SK-N-SH (cell line): Measurements from ENCODE around the gene SLC10A1.

ENCODE experiments used
- GABPA ChIP-seq: IDR thresholded peaks from 2 replicates; pipeline ENCODE4 v1.4.0; 2012; ENCODE audit warnings: low read depth, mild to moderate bottlenecking
- JUND ChIP-seq: IDR thresholded peaks from 2 replicates; pipeline ENCODE4 v1.4.0; 2012
- POLR2AphosphoS5 ChIP-seq: IDR thresholded peaks from 2 replicates; pipeline ENCODE4 v1.6.1; 2012; ENCODE audit warnings: low read depth, low read length
- RXRA ChIP-seq: IDR thresholded peaks from 2 replicates; pipeline ENCODE4 v1.4.0; 2012; ENCODE audit warnings: low read depth, mild to moderate bottlenecking, borderline replicate concordance
- TF ChIP-seq, protein P1 (sequence below): fragments of 200-600 bp; sonication (generic); IDR thresholded peaks from 2 replicates; pipeline ENCODE4 v1.6.1; 2017; ENCODE audit warnings: antibody characterized with exemption, mild to moderate bottlenecking, moderate library complexity

DNA sequence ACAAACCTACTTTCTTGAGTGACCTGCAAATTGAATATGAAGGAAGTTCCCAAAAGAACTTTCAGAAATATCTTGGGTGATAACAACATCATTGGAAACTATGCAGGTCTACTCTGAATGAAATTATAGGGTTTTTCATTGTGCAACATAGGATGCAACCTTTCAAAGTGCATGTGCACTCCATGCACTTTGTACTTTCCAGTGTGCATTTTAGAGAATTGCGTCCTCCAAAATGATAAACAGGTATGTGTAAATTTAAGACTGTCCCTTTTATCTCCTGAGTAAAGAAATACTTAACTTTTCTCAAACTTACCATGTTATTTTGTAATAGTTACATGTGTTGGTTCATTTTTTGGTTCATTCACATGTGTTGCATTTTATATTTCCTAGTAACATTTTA is 16.9 kb downstream of the SLC10A1 start:
- TF ChIP-seq GABPA: no peak
- TF ChIP-seq, protein P1, sequence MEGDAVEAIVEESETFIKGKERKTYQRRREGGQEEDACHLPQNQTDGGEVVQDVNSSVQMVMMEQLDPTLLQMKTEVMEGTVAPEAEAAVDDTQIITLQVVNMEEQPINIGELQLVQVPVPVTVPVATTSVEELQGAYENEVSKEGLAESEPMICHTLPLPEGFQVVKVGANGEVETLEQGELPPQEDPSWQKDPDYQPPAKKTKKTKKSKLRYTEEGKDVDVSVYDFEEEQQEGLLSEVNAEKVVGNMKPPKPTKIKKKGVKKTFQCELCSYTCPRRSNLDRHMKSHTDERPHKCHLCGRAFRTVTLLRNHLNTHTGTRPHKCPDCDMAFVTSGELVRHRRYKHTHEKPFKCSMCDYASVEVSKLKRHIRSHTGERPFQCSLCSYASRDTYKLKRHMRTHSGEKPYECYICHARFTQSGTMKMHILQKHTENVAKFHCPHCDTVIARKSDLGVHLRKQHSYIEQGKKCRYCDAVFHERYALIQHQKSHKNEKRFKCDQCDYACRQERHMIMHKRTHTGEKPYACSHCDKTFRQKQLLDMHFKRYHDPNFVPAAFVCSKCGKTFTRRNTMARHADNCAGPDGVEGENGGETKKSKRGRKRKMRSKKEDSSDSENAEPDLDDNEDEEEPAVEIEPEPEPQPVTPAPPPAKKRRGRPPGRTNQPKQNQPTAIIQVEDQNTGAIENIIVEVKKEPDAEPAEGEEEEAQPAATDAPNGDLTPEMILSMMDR: no peak
- TF ChIP-seq JUND: no peak
- TF ChIP-seq POLR2AphosphoS5: no peak
- no peak for TF ChIP-seq RXRA
